GM18909 (cell line): Measurements from ENCODE around the gene BMAL2.

ENCODE experiments used
- ATAC-seq: cut with Tn5 transposase; IDR thresholded peaks from one replicate; pipeline ENCODE4 v1.9.1; 2021; ENCODE audit warnings: mild to moderate bottlenecking; ENCODE audit not compliant: unreplicated experiment, poor library complexity

BMAL2 gene, protein sequence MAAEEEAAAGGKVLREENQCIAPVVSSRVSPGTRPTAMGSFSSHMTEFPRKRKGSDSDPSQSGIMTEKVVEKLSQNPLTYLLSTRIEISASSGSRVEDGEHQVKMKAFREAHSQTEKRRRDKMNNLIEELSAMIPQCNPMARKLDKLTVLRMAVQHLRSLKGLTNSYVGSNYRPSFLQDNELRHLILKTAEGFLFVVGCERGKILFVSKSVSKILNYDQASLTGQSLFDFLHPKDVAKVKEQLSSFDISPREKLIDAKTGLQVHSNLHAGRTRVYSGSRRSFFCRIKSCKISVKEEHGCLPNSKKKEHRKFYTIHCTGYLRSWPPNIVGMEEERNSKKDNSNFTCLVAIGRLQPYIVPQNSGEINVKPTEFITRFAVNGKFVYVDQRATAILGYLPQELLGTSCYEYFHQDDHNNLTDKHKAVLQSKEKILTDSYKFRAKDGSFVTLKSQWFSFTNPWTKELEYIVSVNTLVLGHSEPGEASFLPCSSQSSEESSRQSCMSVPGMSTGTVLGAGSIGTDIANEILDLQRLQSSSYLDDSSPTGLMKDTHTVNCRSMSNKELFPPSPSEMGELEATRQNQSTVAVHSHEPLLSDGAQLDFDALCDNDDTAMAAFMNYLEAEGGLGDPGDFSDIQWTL

DNA sequence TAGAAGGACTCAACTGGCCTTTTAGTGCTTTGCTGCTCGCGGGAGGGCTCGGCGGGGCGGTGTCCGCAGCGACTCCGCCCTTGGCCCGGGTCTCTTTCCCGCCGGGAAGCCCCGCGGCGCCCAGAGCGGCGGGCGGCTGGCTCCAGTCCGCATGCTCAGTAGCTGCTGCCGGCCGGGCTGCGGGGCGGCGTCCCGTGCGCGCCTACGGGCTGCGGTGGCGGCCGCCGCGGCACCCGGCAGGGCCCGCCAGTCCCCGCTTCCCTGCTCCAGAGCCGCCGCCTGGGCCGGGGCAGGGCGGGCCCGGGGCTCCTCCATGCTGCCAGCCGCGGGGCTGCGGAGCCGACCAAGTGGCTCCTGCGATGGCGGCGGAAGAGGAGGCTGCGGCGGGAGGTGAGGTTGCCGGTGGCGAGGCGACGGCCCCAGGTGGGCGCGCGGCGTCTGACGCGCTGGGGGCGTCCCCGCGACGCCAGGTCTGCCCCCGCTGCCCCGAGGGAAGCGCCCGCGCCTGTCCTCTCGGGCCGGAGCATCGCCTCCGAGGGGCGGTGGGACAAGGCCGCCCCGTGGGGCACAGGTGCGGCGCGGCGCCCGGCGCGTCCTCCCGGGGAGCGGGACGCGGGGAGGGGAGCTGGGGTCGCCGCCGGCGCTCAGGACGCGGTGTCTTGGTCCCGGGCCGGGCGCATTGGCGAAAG is at the start of gene BMAL2:
Gene BMAL2, plus strand, starts transcription at position 123 of the 689 bp plus-strand sequence. Its CDS starts 237 bp downstream, at position 360.
- ATAC-seq: peak; percentile 43

DNA sequence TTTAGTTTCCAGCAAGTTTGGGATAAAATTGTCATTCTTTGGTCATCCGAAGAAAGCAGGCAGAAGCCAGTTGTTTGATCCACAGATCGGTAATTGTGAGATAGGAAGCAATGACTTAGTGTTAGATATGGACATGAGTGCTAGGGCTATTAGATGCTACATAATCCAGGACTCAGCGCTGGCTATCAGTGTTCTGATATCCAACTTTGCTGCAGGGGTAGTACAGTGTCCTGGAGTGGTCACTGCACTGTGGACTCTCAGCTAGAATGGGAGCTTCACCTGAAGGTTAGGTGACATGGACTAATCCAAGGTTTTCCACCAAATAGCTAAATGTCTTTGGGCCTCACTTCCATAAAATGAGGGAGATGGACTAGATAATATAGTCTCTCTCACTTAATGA is 48.6 kb upstream of the BMAL2 start:
- ATAC-seq: no peak

DNA sequence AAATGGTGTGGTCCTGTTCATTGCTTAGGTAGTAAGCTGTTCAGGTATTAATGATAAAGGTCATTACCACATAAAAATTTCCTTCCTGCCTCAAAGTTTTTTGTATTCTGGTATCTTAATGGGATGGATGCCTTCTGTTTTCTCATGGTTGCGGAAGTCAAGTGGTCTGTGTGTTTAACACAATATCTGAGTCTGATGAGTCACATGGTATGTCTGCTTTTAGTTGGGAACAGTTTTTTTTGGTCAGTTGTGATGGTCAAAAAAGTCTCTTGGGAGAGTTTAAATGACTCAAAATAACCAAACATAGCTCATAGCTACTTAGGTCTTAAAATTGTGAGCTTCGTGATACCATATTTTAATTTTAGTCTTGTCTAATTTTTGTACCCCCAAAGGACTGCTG is 47.9 kb upstream of the BMAL2 start:
- ATAC-seq: peak; percentile 67

GRCh38 chr12:27285403-27285802 is 47.2 kb upstream of the BMAL2 start:
- ATAC-seq: no peak

DNA sequence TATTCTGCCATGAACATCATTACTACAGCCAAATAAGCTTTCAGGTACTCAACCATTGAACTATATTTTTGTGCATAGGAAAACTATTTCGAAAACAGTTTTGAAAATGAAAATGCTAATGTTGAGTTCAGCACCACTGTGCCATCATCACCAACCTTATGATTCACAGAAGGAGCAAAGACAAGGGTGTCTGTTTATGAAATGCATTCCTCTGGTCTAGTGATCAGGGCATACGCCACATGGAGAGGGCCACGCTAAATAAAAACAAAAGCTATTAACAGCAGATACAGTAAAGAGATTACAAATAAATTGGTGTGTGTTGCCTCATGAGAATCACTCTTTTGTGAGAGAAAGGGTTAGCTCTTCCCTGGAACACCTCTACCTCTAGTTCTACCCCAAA is 43.2 kb upstream of the BMAL2 start:
- ATAC-seq: peak; percentile 42

GRCh38 chr12:27290501-27291168 is 42.0 kb upstream of the BMAL2 start:
- no peak for ATAC-seq

- no peak for ATAC-seq
Observed at GRCh38 chr12:27291862-27292261, 40.8 kb upstream of the BMAL2 start.

DNA sequence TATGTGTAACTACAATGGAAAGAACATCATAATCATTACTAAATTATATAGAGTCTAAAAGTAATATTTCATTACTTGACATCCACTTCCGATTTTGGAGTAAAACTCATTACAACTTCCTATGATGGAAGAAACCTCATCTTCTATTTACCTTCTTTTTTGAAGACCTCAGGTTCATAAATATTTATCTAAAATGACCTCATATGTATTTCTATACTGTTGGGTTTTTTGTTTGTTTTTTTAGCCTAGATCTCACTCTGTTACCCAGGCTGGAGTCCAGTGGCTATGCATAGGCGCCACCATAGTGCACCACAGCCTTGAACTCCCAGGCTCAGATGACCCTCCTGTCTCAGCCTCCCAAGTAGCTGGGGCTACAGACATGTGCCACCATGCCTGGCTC is 39.9 kb upstream of the BMAL2 start:
- ATAC-seq: no peak

DNA sequence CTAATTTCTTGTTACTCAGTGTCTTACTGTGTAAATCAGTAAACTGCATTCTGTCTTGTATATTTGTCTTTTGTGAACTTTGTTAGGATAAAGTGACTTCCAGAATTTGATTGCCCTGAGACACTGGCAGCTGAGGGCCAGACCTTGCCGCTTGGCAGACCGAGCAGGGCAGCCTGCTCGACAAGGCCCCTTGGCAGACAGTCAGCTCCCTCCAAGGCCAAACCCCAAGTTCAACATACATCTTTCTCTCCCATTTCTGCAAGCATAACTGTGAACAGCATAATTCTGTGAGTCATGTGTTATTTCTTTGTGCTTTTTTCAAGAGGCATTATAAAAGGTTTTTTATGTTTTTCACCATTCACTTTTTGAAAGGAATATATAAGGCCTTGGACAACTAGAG is 39.2 kb upstream of the BMAL2 start:
- ATAC-seq: no peak

DNA sequence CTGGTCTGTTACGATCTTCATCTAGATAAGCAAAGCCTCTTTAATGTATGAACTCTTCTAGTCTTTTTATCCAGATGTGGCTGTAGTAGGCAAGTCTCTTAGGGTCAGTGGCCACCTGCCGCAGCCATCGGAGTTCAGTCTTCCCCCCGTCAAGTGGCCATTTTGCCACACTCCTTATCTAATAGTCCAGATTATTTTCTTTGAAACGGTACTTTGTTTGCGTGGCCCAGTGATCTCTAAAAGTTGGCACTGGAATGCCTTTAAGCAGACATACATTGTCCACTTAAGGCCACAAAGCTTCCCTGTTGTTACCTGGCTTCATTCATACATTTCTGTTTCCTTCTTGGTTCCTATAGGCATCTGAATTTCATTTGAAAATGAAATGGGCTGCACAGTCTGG is 36.0 kb upstream of the BMAL2 start:
- ATAC-seq: no peak

DNA sequence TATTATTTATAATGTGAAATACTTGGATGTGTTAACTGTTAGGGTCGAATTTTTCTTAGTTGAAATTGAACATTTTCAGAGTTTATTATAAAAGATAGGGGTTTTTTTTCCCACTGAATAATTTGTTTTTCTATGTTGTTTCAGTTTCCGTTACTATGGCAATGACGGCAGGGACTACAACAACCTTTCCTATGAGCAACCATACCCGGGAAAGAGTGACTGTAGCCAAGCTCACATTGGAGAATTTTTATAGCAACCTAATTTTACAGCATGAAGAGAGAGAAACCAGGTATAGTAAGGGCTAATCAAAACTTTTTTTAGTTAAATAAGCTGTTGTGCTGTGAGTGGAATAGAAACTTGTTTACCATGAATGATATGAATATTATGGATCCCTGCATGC is 35.1 kb upstream of the BMAL2 start:
- no peak for ATAC-seq

- ATAC-seq: no peak
Observed at GRCh38 chr12:27299102-27299501, 33.5 kb upstream of the BMAL2 start.

- ATAC-seq: no peak
Observed at GRCh38 chr12:27300226-27300625, 32.4 kb upstream of the BMAL2 start.

GRCh38 chr12:27303139-27304111 is 29.2 kb upstream of the BMAL2 start:
- no peak for ATAC-seq

DNA sequence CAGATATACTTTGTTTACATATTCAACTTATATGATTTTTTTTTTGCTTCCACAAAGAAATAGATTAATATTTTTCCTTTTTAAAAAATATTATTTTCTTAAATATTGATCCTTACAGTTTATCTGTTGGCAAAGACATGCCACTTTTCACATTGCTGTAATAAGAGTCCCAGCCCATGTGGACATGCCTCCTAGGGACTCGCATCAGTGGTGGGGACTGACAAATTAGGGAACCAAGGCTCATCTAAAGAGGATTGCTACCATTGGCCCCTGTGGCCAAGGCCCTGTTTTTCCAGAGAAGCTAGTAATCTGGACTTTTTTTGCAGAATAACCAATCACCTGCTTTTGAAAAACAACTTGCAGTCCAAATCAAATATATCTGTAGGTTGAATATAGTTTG is 27.8 kb upstream of the BMAL2 start:
- no peak for ATAC-seq

DNA sequence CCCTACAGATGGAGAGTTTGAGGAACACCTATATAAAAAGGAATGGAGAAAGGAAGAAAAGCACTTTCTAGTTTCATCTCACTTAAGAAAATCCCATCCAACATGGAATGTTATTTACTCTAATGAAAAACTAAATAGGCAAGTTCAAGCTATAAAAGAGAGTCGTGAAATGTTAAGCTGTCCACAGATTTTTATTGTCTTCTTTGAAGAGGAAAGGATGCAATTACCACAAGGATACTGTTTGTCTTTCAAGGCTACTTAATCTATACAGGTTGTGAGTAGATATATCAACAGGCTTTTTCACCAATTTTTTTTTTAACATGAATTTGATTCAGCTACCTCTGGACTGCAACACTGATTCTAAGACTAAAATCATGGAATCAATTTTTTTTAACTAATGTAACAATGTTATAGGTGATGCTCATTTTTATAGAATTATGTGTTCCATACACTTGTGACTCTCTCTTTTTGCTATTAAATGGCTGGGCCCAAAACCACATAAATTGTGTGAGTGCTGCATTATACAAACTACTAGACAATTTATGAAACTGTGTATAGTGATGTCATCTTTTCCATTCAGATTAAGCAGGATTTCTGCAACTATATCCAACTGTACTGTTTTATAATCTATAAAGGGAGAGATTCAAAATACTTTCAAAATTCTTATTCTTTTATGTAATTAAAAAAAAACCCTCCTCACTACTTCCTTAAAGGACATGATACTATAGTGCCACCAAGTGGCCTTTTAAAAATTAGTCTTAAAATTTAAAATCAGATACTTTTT is 26.8 kb upstream of the BMAL2 start:
- no peak for ATAC-seq

DNA sequence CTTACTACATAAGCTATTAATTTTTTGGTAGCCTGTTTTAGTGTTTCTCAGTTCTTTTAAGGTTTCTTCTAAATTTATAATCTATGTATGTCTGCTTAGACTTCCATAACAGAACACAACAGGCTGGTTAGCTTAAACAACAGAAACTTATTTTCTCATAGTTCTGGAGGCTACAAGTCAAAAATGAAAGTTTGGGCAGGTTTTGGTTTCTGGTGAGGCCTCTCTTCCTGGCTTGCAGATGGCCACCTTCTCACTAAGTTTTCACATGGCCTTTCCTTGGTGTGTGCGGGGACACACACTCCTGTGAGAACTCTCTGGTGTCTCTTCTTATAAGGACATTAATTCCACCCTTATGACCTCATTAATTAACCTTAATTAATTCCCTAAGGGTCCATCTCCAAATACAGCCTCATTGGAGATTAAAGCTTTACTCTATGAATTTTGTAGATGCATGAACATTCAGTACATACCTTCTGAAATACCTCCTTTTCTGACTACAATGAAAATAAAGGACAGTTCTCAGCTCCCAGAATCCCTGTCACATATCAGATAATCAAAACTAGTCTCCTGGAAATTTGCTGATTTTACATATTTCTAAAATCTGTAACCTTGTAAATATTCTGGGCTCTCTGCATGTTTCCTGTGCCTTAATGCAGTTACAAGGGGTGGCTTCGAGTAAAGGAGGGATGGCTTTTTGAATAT is 23.2 kb upstream of the BMAL2 start:
- ATAC-seq: peak; percentile 49

- ATAC-seq: no peak
Observed at GRCh38 chr12:27309995-27310315, 22.7 kb upstream of the BMAL2 start.
